HG03342 (cell line): ENCODE results near the gene PLEKHG7.
"Not testable (repeated sequence)": the region's sequence is repeated elsewhere in the genome, so short reads cannot be mapped to it uniquely, and the experiment has no call there.

Experiments used
- ATAC-seq: cut with Tn5 transposase; IDR thresholded peaks from one replicate; pipeline ENCODE4 v1.9.1; 2021; ENCODE audit warnings: mild to moderate bottlenecking, moderate library complexity; ENCODE audit not compliant: unreplicated experiment

PLEKHG7 gene

DNA sequence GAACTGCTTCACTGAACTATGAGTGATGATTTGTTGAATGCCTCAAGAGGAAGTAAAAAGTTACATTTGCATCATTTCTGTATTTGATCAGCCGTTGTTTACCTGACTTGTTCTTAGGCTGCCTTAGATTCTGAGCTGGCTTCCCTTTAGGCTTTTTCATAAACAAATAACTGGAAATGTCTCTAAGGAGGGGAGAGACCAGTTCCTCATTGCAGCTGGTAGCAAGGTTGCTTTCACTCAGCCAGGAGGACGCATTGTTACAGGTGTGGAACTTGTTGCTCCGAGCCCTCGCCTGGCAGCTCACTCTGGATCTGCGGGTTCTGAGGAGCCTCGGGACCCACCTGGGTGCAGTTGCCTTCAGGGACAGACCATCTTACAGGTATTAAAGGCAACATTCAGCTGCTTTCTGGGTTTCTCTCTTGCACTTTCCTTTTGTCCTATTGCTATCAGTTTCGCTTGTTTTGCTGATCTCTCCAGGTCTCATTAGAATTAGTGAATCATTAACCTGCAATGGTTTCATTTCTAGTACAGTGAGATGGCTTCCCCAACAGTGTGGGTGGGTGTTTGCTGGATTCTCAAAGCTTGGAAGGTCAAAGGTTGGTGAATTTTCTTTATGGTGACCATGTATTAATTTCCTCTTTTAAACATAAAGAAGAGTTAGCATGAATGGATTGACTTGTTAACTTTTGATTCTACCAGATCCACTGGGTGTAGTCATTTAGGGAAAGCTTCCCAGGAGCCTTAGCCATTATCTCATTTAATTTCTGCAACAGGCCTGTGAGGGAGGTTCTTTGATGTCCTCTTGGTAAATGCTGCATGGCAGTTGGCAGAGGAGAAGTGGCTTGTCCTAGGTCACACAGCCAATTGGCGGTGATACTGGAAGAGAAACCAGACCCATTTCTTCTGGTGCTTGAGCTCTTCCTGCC, at the start of gene PLEKHG7:
Gene PLEKHG7, plus strand, starts transcription at position 236 of the 926 bp plus-strand sequence. CDS start 3,643 bp downstream, outside the sequence.
- peak; percentile 90 for ATAC-seq

GRCh38 chr12:92654256-92654655, 48.5 kb upstream of the PLEKHG7 start:
- ATAC-seq: not testable (repeated sequence)

DNA sequence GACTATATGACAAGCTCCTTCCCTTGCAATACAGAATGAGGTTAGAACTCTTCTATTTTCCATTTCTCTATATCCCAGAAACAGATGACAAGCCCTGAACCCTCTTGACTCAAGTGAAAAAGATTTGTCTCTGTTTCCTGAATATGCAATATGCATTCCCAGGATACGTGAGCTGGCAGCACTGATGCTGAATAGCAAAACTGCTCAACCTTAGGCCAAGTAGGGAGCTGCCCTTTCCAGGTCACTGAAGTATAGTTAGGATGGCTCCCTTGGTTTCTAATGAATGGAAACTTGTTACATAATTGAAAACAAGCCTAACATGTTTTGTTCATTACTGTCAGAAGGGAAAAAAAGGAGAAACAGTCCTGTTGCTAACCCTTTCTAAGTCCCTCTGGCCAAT, 47.9 kb upstream of the PLEKHG7 start:
- no peak for ATAC-seq

DNA sequence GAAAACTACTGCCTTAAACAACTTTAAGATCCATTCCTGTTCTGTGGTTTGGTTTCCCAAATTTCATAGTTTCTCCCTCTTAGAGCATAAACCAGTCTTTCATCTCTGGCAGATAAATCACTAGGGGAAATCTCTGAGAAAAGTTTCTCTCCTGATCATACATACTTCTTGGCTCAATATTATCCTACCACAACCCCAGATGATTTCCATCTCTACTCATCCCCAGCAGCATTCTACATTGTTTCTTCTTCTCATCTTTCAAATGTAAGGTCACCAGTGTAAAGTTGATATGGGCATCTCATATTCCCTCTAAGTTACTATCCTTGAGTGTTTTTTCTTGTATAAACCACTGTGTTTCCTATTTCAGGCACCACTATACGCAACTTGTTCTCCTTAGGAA, 45.9 kb upstream of the PLEKHG7 start:
- ATAC-seq: no peak

- no peak for ATAC-seq
Observed at GRCh38 chr12:92657770-92658169, 45.0 kb upstream of the PLEKHG7 start.

GRCh38 chr12:92658611-92659010, 44.2 kb upstream of the PLEKHG7 start:
- ATAC-seq: no peak

GRCh38 chr12:92661269-92661668, 41.5 kb upstream of the PLEKHG7 start:
- no peak for ATAC-seq

- ATAC-seq: no peak
Observed at GRCh38 chr12:92665496-92665895, 37.3 kb upstream of the PLEKHG7 start.

GRCh38 chr12:92668739-92669138, 34.0 kb upstream of the PLEKHG7 start:
- ATAC-seq: no peak

DNA sequence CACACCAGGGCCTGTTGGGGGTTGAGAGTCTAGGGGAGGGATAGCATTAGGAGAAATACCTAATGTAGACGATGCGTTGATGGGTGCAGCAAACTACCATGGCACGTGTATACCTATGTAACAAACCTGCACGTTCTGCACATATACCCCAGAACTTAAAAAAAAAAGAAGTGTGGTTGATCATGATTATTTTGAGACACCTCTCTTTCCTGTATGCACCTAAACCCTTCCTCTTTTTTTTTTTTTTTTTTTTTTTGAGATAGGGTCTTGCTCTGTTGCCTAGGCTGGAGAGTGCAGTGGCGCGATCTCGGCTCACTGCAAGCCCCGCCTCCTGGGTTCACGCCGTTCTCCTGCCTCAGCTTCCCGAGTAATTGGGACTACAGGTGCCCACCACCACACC, 31.3 kb upstream of the PLEKHG7 start:
- ATAC-seq: not testable (repeated sequence)

DNA sequence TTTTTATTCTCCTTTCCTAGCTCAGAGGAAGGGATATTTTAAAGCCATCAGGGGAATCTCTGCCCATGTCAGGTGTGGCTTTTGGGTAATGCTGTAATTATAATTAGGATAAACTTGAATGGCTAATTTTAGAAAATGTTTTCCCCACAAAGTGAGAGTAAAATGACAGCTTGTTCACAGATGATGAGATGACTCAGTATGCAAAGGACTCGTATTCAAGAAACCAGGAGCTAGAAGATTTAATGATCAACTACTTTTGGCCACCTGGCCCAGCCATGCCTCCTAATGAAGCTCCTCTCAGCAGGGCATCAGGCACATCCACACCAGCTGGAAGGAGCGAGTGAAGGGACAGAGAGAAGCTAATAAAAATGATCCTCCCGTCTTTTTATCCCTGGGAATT, 29.0 kb upstream of the PLEKHG7 start:
- ATAC-seq: peak; percentile 82

GRCh38 chr12:92674500-92674899, 28.3 kb upstream of the PLEKHG7 start:
- ATAC-seq: no peak

DNA sequence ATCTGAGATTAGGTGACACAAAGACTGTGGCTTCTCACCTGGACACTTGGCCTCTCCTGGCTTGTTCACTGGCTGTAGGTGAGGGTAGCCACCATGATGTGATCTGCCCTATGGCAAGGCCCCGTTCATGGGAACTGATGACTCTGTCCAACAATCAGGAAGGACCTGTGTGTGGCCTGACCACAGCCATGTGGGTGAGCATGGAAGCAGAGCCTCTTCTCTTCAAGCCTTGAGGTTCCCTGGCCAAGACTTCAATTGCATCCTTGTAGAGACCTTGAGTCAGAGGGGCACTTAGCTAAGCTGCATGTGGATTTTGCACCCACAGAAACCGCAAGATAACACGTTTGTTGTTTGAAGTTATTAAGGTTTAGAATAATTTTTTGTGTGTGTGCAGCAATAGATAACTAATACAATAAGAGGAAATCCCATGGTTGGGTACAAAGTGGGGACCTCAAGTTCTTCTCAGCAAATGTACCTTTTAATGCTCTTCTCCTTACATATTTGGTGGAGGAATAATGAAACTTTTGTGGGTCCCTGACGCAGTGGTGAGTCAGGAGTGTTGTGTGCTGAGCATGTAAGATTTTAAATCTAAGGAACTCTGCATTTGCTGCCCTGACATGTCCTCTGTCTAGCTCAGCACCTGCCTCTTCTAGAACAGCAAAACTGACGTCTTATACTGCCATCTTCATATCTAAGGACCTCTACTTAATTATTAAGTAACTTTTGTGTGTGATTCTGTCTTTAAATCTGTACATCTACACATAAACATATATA, 27.5 kb upstream of the PLEKHG7 start:
- ATAC-seq: no peak

DNA sequence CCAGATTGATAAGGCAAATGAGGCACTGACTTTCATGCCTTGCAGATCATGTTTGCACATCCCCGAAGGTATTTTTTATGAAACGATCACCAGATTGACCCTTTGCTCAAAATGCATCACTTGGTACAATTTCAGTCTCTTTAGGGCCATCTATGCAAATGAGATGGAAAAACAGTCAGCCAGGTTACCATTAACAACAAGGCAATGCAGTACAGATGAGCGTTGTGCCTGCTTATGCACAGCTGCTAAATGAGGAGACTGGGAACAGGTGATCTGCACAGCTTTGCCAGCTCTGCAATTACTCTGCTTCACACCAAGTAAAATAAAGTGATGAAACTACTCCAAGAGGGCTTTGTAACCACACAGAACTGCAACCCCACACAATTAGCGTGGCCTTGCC, 26.1 kb upstream of the PLEKHG7 start:
- no peak for ATAC-seq

GRCh38 chr12:92690601-92691000, 12.2 kb upstream of the PLEKHG7 start:
- no peak for ATAC-seq

GRCh38 chr12:92695056-92695455, 7.7 kb upstream of the PLEKHG7 start:
- ATAC-seq: no peak

- no peak for ATAC-seq
Observed at GRCh38 chr12:92695577-92695976, 7.2 kb upstream of the PLEKHG7 start.

DNA sequence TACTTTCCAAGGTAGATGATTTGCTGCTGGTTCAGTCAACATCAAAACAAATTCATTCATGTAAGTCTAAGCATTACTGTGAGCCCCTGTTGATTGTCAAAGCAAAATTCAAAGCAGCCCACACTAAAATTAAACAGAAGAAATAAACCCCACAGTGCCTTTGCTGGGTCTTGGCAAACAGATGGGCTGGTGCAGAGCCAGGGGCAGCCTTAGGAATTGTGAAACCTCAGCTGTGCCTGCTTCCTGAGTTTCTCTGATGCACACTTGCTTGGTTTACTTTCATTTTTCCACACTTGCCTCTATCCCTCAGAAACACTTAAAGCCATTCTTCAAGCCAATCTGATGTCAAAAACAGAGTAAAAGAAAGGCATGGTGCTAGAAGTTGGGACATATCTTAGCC, 6.6 kb upstream of the PLEKHG7 start:
- ATAC-seq: no peak

DNA sequence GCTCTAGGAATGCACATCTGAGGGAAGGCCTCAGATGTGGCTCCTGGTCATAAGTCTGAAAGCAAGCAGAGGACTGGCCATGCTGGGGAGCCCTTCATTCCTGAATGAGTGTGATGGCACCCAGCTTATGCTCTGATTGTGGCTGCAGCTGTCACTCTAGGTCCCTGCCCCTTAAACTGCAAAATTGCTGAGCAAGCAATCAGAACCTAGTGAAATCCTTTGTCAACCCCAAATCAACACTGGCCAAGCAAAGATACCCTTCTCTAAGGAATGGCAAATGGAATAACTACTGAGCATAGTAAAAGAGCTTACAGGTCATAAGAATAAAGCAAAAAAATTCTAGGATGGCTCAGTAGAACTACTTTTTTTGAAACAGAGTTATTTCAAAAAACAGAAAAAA, 4.3 kb upstream of the PLEKHG7 start:
- ATAC-seq: no peak

GRCh38 chr12:92701441-92701840, 1.3 kb upstream of the PLEKHG7 start:
- no peak for ATAC-seq

DNA sequence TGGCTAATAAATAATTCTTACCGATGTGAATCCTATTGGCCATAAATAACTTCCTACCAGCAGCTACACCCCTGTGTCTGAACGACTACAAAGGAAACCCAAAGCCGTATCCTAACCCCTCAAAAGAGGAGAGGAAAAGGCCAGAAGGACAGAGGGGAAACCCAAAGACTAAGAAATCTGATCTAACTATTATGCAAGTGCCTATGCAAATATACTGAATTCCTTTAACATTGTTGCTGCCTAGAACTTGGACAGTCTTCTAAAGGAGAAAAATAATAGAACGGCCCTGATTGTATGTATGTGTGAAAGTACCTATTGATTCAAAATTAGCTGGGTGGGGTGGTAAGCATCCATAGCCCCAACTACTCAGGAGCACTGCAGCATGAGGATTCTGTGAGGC, 997 bp downstream of the PLEKHG7 start:
- no peak for ATAC-seq

DNA sequence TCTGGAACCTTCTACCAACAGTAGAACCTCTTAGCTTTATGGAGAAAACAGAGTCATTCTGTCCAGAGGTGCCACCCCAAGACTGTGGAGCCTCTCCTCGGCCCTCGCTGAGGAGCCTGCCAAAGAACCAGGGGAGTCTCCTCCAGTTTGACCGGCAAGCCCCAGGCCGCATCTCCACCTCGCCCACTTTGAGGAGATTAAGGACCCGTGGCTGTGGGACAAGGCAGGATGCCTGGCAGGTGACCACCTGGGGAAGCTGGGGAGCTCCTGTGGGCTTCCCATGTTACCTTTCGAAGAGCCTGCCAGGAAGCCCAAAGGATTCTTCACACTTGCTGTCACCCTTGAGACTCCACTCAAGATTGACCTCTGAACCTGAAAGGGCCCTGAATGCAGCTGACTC, 3.8 kb downstream of the PLEKHG7 start:
- no peak for ATAC-seq
